ENCODE measurements around the gene DMAC2.
"Not testable (repeated sequence)": the region's sequence is repeated elsewhere in the genome, so short reads cannot be mapped to it uniquely, and the experiment has no call there.

DNA sequence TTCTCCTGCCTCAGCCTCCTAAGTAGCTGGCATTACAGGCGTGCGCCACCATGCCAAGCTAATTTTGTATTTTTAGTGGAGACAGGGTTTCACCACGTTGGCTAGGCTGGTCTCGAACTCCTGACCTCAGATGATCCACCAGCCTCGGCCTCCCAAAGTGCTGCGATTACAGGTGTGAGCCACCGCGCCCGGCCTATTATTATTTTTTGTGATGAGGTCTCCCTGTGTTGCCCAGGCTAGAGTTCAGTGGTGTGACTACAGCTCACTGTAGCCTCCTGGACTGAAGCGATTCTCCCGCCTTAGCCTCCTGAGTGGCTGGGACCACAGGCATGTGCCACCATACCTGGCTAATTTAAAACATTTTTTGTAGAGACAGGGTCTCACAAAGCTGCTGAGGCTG is 4.3 kb downstream of the DMAC2 start:
- TF ChIP-seq POLR2A (IDR thresholded peaks at IDR 0.05; ENCODE audit: low read length); GATA1 (IDR thresholded peaks at IDR 0.05; ENCODE audit: low read depth, low read length): not testable (repeated sequence)
